ENCODE measurements around the gene AK9.
A peak's percentile ranks its signal among the peaks of the same experiment; 100 is the strongest.

Gene AK9

DNA sequence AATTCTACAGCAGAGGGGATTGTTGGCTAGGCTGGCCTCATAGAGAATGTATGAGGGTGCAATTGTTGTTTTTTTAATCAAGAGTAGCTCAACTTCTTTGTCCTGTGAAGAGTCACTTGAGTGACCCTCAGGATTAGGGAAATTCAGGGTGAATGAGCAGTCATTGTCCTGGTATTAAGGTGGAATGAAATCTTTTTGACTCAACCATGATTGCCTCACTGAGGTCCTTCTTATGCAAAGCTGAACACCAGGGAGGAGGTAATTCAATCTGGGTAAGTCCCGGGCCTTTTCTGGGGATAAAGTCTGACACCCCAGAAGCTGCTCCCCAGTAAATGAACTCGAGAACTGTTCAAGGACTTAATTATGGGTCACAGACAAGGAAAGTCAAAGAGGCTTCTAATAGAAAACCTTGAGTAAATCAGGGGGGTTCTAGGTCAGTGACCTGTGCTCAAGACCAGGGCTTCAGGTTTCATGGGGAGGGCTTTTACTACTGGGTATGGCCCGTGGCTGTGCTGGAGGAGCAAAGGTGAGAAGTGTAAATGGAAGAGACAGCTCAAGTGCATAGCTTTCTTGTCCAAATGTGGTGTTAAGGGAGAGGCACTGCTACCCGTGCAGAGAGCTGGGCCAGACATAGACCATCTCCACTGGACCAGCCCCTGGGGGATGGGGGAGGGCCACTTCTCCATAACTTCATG, 182.7 kb downstream of the AK9 start:
- no peak for DNase-seq

DNA sequence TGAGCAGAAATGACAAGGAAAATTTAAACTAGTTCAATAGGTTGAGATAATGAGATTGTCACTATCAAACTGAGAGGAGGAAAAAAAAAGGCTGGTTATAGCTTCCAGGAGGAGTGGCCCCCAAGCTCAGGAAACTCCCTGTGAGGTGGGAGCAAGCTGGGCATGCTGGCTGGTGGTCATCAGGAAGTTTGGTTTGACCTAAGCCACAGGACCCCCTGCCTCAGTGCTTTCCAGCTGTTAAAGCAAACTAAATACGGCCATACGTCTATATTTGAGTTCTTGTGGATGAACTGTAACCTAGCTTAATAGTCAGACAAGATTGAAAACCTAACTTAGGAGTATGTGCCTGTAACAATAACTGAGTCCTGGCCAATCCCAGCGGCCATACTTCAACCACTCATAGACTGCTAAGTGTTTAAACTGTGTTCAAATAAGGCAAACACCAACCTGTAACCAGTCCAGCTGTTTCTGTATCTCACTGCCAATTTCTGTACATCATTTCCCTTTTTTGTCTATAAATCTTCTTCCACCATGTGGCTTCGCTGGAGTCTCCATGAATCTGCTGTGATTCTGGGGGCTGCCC, 183.4 kb downstream of the AK9 start:
- no peak for DNase-seq

DNA sequence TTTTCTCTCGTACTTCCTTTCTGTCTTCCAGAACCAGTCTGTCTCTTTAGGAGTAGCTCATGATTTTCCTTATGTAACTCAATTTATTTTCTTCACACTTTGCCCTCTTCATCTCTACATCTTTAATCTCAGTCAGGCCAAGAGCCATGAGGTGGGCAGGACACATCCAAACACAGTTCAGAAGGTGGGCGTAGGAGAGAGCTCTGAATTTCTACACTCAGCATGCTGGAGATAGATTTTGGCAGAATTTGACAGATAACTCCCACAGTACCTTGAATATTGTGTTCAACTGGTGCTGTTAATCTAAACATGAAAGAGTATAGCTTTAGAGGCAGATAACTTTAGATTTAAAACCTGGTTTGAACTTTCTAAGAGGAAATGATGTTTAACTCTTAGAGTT, 184.2 kb downstream of the AK9 start:
- no peak for DNase-seq

DNA sequence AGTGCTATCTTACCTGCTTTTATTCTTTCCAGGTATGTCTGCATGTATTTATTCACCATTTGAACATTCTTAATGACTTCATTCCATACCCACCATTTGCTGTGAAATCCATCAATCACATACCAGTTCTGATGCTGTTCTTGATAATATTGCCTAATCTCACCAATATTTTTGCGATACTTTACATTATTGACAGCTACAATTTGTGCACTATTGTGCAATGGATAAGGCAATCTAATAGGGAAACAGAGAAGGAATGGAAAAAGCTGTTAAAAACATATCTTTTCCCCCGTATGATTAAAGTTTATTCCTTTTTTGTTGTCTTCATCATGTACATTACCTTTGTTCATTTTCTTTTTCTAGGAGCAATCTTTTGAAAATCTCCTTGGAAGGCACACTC, 184.7 kb downstream of the AK9 start:
- no peak for DNase-seq

DNA sequence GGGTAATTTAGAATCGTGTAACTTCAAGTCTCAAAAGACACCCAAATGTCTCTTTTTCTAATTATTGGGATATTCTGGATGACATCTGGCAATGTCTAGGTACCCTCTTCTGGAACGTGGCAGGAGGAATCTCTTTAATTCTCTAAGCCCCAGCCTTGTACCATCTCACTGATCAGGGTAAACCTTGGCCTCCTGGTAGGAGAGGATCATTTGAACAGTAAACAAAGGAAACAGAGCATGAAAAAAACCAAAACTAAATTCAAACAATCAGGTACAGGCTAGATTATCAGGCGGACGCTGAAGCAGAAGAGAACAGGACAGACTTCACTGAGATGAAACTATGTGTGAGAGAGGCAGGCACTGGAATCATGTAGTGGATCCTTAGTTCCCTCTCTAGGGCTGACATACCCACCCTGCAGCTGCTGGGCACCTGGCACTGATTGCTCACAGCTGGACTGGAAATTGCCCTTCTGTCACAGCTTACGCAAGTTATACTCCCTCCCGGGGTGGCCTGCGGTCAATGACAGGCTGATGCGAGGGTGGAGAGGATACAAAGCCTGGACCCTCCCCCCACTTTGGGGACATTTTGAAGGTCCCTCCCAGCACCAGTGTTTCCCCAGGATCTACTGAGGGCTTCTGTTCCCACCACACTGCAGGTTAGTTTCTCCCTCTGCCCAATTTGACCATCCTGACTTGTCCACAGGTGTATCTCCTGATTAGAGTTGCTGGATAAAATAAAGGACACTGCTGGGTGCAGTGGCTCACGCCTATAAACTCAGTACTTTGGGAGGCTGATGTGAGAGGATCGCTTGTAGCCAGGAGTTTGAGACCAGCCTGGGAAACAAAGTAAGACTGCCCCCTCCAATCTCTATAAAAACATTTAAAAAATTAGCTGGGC, 187.4 kb downstream of the AK9 start:
- peak; percentile 22 for DNase-seq

DNA sequence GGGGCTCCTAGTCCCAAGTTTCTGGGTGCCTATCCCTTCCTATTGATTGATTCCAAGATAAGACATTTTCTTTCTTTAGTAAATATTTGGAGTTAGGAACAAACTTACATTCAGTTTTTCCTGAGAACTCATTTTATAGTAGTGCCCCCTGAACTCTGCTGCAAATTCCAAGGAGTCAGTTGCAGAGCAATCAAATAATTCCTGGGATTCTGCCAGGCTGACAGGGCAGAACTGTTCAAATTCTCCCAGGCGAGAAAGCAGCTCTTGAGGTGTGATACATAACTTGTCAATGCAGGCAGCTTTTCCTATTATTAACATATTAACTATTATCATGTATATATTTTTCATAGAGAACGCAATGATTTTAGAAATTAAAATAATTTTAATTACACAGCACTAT, 192.1 kb downstream of the AK9 start:
- no peak for DNase-seq

DNA sequence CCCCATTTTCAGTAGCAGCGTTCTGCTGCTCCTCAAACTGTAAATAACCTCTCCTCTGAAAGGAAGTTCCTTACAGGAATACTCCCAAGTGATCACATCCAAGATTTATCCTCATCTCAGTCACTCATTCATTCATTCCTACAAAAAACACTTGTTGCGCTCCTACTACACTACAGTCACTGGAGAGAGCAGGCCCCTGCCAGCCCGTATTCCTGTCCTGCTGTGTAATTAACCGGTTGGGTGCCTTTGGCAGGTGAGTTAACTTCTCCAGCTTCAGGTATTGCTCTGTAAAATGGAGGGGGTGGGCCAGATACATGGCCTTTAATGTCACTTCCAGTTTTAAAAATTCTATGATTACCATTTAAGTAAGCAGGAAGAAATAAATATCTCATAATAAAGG, 192.9 kb downstream of the AK9 start:
- DNase-seq, result no peak

DNA sequence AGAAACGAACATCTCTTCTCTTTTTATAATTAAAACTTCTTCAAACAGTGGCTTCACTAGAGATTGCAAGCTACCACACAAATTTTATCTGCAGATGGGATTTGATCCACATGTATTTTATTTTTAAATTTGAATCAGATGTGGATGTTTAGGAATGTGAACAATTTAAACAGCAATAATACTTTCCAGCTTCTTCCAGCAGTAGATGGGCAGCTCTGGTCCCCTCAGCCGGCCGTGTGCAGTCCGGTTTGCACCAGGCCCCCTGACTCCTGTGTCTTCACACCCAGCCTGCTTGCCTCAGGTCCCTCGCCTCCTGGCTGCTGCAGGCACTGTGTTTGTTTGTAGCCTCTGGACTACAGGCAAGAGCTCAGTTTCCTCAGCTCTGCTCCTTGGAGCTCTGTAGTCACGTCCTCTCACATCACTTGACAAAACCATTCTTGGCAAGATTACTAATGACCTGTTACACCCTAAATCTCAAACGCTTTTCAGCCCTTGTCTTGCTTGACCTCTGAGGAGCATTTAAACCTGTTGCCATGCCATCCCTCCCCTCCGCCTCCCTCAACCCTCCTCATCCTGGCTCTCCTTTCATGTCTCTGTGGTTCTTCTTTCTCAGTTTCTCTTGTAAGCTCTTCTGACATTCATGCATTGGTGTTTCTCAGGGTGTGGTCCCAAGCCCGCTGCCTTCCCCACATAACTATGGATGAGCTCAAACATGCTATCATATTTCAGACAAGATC, 194.8 kb downstream of the AK9 start:
- no peak for DNase-seq

DNA sequence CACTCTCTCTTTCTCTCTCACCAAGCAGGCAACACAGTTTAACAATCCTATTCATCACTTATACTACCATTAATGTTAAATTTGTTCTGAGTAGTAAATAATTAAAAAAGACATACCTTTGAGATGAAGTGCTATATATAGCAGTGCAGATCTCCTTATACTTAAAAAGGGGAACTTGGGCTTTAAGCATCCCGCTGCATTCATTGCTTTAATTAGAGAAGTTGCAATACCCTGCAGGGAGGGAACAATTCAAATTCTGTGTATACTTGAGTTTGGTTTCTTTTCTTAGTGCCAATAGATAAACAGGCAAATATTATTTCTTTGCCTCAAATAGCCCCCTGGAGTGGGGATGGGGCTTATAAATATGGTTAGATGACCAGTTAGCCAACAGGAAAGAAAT, 197.1 kb downstream of the AK9 start:
- DNase-seq, result no peak

DNA sequence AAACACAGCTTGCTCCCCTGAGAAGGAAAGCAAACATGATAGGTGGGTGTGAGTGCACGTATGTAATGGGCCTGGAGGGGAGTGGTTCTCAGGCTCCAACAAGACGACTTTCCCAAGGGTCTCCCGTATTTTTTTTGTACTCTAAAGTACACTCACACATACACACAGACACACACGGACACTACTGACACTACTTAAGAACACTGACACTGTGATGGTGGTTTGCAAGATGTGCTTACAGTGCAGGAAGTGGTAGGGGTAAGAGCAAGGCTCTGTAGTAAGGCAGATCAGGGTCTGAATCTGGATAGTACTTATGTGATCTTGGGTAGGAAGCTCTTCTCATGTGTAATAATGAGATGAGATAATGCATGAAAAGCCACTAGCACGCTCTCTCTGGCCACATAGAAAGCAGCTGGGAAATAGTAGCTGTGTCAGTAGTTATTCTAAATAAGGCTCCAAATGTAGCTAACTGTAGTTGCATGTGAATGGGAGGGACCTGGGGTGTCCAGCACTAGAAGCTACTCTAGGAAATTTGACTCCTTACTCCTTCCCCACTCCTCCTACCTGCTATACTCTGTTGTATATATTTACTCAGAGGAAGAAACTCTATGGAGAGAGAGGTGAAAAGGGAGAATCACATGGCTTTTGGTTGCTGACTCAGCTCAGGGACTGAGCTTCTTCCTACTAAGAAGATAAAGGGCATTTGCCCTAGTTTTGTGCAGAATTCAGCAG, 199.6 kb downstream of the AK9 start:
- no peak for DNase-seq

DNA sequence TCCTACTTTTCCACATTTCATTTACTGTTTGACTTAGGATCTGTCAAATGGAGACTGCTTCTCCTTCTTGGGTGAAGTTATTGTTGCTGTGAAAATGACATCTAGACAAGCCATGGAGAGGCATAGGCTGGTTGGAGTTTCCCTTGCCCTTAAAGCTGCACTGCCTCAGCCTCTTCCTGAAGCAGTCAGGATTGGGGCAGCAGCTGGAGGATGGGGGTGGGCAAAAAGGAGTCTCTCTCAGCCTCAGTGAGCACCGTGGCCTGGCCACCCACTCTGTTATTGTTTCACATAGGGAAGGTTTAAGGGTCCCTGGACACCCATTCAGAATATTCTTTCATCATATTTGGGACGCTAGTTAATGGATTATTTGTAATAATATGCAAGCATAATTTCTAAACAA, 200.3 kb downstream of the AK9 start:
- DNase-seq, result no peak

DNA sequence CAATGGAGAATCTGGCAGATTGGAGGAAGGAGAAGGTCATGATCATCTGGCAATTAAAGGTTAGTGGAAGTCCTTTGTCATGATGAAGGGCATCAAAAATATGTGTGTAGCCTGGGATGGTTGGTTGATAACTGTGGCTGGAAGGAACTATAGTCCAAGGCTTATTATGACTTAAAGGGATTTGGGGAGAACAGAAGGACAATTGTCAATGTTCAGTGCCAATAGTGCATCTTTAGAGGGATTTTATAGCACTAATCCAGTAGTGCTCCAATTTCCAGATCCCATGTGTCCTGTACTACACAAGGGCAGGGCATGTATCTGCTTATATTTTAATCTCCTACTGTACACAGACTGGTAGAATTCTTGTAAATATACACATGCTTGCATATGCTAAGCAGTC, 203.0 kb downstream of the AK9 start:
- DNase-seq, result no peak

DNA sequence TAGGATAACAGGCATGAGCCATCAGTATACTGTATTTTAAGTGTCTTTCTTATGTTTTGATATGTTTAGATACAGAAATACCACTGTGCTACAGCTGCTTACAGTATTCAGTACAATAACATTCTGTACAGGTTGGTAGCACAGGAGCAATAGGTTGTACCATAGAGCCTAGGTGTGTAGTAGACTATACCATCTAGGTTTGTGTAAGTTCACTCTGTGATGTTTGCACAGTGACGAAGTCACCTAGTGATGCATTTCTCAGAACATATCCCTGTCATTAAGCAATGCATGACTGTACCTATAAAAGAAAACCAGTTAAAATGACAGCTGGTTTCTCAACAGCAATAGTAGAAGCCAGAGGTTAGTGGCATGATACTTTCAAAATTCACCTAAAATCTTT, 204.9 kb downstream of the AK9 start:
- DNase-seq, result no peak

DNA sequence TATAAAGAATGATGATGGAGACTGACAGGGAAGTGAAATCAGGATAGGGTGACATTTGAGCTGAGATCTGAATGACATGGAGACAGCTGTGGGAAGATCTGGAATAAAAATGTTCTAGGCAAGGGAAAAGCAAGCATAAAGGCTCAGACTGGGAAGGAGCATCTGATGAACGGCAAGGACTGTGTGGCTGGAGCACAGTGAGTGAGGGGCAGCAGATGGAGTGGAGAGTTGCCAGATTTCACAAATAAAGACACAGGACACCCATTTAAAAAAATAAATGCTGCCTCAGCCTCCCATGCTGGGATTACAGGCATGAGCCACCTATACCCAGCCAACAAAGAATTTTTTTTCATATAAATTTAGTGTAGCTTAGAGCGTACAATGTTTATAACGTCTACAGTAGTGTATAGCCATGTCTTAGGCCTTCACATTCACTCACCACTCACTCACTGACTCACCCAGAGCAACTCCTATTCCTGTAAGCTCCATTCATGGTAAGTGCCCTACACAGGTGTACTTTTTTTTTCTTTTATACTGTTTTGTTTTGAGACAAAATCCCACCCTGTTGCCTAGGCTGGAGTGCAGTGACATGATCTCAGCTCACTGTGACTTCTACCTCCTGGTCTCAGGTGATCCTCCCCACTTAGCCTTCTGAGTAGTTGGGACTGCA, 205.6 kb downstream of the AK9 start:
- no peak for DNase-seq

DNA sequence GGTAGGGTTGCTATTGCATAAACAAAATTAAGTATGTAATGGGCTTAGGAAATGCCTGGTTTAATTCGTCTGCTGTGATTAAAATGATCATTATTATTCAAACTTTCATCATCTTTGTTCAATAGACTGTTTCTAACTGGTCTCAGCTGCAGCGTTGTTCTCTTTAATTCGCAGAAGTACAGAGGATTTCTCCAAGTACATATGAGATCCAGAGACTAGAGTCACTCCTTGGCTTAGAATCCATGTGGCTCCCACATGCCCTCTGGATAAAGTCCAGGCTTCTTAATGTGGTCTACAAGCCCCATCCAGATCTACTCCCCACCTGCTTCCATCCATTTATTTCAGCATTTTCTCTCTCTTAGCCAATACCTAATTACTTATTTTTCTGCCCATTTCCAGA, 206.9 kb downstream of the AK9 start:
- no peak for DNase-seq

DNA sequence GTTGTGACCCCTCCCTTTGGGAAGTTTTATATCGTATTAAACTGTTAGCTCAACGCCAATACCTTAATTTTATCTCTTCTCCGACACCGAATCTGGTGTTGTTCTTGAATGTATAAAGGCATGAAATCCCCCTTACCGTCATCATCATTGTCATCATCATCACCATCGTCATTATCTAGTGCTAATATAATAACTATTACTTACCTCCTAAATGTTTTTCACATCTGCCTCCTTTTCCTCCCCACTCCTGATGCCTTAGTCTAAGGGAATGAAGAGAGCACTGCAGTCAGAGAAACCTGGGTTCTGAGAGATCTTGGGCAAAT, 207.3 kb downstream of the AK9 start:
- DNase-seq, result no peak

DNA sequence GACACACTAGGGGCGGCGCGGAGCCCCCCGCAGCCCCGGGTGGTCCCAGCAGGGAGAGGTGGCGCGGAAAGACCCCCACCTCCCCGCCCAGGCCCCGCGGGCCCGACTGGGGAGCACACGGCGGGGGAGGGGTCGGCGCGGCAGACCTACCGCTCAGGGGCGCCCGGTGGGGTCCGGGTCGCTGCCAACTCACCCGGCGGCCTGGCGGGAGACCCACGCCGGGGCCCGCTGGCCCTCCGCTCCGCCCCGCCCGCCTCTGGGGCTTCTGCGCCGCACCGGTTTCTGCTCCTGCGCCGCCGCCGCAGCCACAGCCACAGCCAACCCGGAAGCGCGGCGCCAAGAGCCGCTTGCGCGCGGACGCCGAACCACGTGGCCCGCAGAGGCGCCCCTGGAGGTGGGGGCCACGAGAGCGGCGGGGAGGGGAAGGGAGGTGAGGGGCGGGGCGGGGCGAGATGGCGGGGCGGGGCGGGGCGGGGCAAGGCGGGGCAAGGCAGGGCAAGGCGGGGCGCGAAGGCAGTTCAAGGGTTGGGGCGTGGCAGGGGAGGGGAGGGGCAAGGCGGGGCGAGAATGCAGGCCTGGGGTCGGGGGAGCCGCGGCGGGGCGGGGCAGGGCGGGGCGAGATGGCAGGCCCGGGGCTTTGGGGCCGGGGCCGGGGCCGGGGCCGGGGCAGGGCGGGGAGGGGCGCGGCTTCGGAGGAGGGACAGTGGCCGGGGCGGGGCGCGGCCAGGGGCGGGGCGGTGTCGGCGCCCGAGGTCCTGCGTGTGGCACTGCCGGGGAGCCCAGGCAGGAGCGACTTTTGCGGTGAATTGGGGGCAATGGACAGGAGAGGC, 207.9 kb downstream of the AK9 start, which contains the start of gene ZBTB24:
Gene ZBTB24 (minus strand): TSS at position 315 of the 830 bp plus-strand sequence. CDS start 1,193 bp downstream, outside the sequence.
- DNase-seq, result peak; percentile 56

DNA sequence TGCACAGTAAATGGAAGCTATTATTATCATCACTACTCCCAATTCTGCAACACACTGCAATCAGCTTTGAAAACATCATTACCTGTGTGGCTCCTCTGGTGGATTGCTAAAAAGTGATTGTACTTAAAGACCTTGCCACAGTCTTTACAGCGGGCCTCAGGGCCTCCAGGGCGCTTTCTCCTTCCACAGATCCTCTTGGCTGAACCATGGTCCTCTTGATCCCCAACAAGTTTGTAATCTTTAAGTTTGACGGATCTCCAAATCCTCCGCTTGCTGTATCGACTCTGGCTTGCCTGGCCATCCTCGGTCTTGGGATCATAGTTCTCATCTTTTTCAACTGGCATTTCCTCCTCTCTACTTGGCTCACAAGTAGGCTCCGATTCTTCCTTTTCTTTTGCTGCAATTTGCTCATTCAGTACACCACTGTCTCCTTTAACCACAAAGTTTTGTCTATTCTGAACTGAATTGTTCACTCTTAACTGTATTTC, 210.0 kb downstream of the AK9 start:
- no peak for DNase-seq

DNA sequence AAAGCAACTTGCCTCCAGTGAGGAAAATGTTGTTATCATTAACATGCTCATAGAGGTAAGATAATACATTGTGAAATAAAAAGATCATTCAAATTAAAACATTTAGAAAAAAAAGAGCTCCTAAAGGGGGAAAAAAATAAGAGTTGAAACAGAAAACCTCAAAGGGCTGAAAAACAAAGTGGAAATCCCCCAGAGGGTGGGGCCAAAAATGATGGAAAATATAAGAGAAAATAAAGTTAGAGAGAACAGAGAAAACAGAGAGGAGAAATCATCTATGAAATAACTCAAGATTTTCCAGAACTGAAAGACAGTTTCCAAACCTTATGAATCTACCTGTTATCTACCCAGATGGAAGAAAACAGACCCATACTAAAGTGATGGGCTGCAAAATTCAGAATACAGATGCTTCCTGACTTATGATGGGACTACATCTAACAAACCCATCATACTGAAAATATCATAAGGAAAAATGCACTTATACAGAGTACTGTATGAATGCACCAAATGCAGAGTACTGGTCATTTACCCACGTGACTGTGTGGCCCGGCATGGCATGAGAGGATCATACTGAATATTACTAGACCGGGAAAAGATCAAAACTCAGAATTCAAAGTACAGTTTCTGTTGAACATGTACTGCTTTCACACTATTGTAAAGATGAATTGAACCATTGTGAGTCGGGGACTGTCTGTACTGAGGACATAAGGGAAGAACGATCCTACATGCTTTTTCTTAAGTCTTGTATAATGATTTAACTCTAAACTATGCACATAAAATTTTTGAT, 212.0 kb downstream of the AK9 start:
- no peak for DNase-seq

DNA sequence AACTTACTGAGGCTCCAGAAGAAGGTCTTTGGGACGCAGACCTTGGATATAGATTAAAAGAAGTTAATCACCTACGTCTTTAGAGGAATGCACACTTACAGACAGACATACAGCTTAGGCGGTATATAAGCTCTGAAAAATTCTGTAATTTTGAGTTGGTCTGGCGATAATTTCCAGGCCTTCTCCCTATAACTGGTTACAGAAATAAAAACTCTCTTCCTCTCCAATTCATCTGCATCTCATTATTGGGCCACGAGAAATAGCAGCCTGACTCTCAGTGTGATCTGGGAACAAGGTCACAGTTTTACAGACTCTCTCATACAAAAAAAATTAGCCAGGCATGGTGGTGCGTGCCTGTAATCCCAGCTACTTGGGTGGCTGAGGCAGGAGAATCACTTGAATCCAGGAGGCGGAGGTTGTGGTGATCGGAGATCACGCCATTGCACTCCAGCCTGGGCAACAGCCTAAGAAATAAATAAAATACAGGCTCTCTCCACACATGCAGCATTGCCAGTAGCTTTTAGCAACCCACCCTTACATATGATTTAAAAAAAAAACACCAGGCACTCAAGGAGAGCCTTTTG, 212.7 kb downstream of the AK9 start:
- DNase-seq, result no peak

All from GF-D8 (cell line).